Measurements from ENCODE around the gene CELA2B. TPM values are rescaled to one million over a fixed set of nuclear protein-coding genes. Genes with fewer than 3 reads are reported as not detected.
"Not testable (repeated sequence)": the region's sequence is repeated elsewhere in the genome, so short reads cannot be mapped to it uniquely, and the experiment has no call there.

Gene CELA2B
- total RNA-seq, 2 experiments from 2014 or later = not detected

GRCh38 chr1:15484443-15484842 lies 8.5 kb downstream of the CELA2B start:
- H3K4me3 Mint-ChIP-seq; H3K27ac Mint-ChIP-seq; H3K9me3 Mint-ChIP-seq; H3K4me1 Mint-ChIP-seq; H3K36me3 Mint-ChIP-seq; ATAC-seq (ENCODE audit: low read depth); H3K27me3 Mint-ChIP-seq; DNase-seq; POLR2A ChIA-PET: not testable (repeated sequence)

GRCh38 chr1:15485636-15486035 lies 9.7 kb downstream of the CELA2B start:
- Mint-ChIP-seq H3K36me3 (peaks cover 9% of the 10 kb centered on the region), H3K9me3 (no peaks in the 10 kb centered on the region), H3K27ac (no peak overlapping the region), H3K27me3 (no peaks in the 10 kb centered on the region), H3K4me3 (no peak overlapping the region), H3K4me1 (no peaks in the 10 kb centered on the region)
- DNase-seq = no peak
- POLR2A ChIA-PET = no interaction called here
- ATAC-seq (ENCODE audit: low read depth) = no peak

GRCh38 chr1:15486844-15487610 lies 11.1 kb downstream of the CELA2B start:
- H3K4me1 Mint-ChIP-seq; H3K36me3 Mint-ChIP-seq; ATAC-seq (ENCODE audit: low read depth); H3K27me3 Mint-ChIP-seq; POLR2A ChIA-PET; H3K4me3 Mint-ChIP-seq; H3K9me3 Mint-ChIP-seq; DNase-seq; H3K27ac Mint-ChIP-seq: not testable (repeated sequence)

- H3K9me3 Mint-ChIP-seq = no peaks in the 10 kb centered on the region
- H3K4me1 Mint-ChIP-seq = peaks cover 6% of the 10 kb centered on the region
- H3K27ac Mint-ChIP-seq = no peak overlapping the region
- no peak for ATAC-seq (ENCODE audit: low read depth)
- H3K36me3 Mint-ChIP-seq = peaks cover 9% of the 10 kb centered on the region
- H3K27me3 Mint-ChIP-seq = no peaks in the 10 kb centered on the region
- POLR2A ChIA-PET = no interaction called here
- DNase-seq = no peak
- H3K4me3 Mint-ChIP-seq = no peak overlapping the region
Observed at GRCh38 chr1:15488371-15488770, 12.5 kb downstream of the CELA2B start.

- no peak for ATAC-seq (ENCODE audit: low read depth)
- H3K27ac Mint-ChIP-seq = no peak overlapping the region
- peaks cover 6% of the 10 kb centered on the region for H3K4me1 Mint-ChIP-seq
- POLR2A ChIA-PET = no interaction called here
- H3K36me3 Mint-ChIP-seq = peaks cover 9% of the 10 kb centered on the region
- H3K27me3 Mint-ChIP-seq = no peaks in the 10 kb centered on the region
- no peak overlapping the region for H3K4me3 Mint-ChIP-seq
- no peak for DNase-seq
- H3K9me3 Mint-ChIP-seq = no peaks in the 10 kb centered on the region
Observed at GRCh38 chr1:15489052-15489736, 13.3 kb downstream of the CELA2B start.

GRCh38 chr1:15491010-15491409 lies 15.1 kb downstream of the CELA2B start:
- not testable (repeated sequence) for H3K9me3 Mint-ChIP-seq, H3K27me3 Mint-ChIP-seq, H3K27ac Mint-ChIP-seq, H3K4me1 Mint-ChIP-seq, H3K4me3 Mint-ChIP-seq, DNase-seq
- H3K36me3 Mint-ChIP-seq = peaks cover 13% of the 10 kb centered on the region
- peak; percentile 88 for ATAC-seq (ENCODE audit: low read depth)
- POLR2A ChIA-PET = interaction anchor here (0.5 kb wide), 1 partner anchor 127 kb away, joined by 5 read pairs; no protein-coding TSS in a partner anchor

GRCh38 chr1:15492596-15492995 lies 16.7 kb downstream of the CELA2B start:
- Mint-ChIP-seq H3K36me3 (peaks cover 7% of the 10 kb centered on the region), H3K4me3 (no peak overlapping the region), H3K9me3 (no peaks in the 10 kb centered on the region), H3K27ac (no peak overlapping the region), H3K4me1 (peaks cover 6% of the 10 kb centered on the region), H3K27me3 (no peaks in the 10 kb centered on the region)
- no peak for DNase-seq
- ATAC-seq (ENCODE audit: low read depth) = no peak
- POLR2A ChIA-PET = no interaction called here

- Mint-ChIP-seq H3K4me1 (peaks cover 6% of the 10 kb centered on the region), H3K4me3 (no peak overlapping the region), H3K27ac (no peak overlapping the region), H3K36me3 (peaks cover 10% of the 10 kb centered on the region), H3K27me3 (no peaks in the 10 kb centered on the region), H3K9me3 (no peaks in the 10 kb centered on the region)
- ATAC-seq (ENCODE audit: low read depth) (no peak), DNase-seq (no peak)
- POLR2A ChIA-PET = no interaction called here
Observed at GRCh38 chr1:15493869-15494390, 18.0 kb downstream of the CELA2B start.

GRCh38 chr1:15500184-15501178 lies 24.6 kb downstream of the CELA2B start:
- Mint-ChIP-seq H3K9me3 (no peaks in the 10 kb centered on the region), H3K27ac (no peak overlapping the region), H3K4me1 (no peaks in the 10 kb centered on the region), H3K36me3 (peaks cover 6% of the 10 kb centered on the region), H3K27me3 (no peaks in the 10 kb centered on the region), H3K4me3 (no peak overlapping the region)
- DNase-seq = no peak
- ATAC-seq (ENCODE audit: low read depth) = no peak
- POLR2A ChIA-PET = no interaction called here

- no peaks in the 10 kb centered on the region for H3K9me3 Mint-ChIP-seq
- H3K27me3 Mint-ChIP-seq = no peaks in the 10 kb centered on the region
- H3K36me3 Mint-ChIP-seq = peaks cover 6% of the 10 kb centered on the region
- peak; percentile 42 for ATAC-seq (ENCODE audit: low read depth)
- POLR2A ChIA-PET = no interaction called here
- no peak overlapping the region for H3K27ac Mint-ChIP-seq
- no peaks in the 10 kb centered on the region for H3K4me1 Mint-ChIP-seq
- H3K4me3 Mint-ChIP-seq = no peak overlapping the region
- DNase-seq = peak; percentile 62
Observed at GRCh38 chr1:15501208-15502032, 25.5 kb downstream of the CELA2B start.

GRCh38 chr1:15504436-15504835 lies 28.5 kb downstream of the CELA2B start:
- ATAC-seq (ENCODE audit: low read depth) (no peak), DNase-seq (no peak)
- no peak overlapping the region for H3K4me3 Mint-ChIP-seq
- H3K27ac Mint-ChIP-seq = no peak overlapping the region
- no peaks in the 10 kb centered on the region for H3K9me3 Mint-ChIP-seq
- no peaks in the 10 kb centered on the region for H3K36me3 Mint-ChIP-seq
- POLR2A ChIA-PET = no interaction called here
- no peaks in the 10 kb centered on the region for H3K27me3 Mint-ChIP-seq
- no peaks in the 10 kb centered on the region for H3K4me1 Mint-ChIP-seq

GRCh38 chr1:15506831-15507230 lies 30.9 kb downstream of the CELA2B start:
- Mint-ChIP-seq H3K9me3 (no peaks in the 10 kb centered on the region), H3K4me1 (no peaks in the 10 kb centered on the region), H3K4me3 (no peak overlapping the region), H3K36me3 (peaks cover 3% of the 10 kb centered on the region), H3K27me3 (no peaks in the 10 kb centered on the region), H3K27ac (no peak overlapping the region)
- ATAC-seq (ENCODE audit: low read depth) (no peak), DNase-seq (no peak)
- POLR2A ChIA-PET = interaction anchor here (0.6 kb wide), 1 partner anchor 9 kb away, joined by 3 read pairs; no protein-coding TSS in a partner anchor
